ENCODE data around the gene MAP3K10.
A peak's percentile ranks its signal among the peaks of the same experiment; 100 is the strongest.
"Not testable (repeated sequence)": the region's sequence is repeated elsewhere in the genome, so short reads cannot be mapped to it uniquely, and the experiment has no call there.

MAP3K10 gene

DNA sequence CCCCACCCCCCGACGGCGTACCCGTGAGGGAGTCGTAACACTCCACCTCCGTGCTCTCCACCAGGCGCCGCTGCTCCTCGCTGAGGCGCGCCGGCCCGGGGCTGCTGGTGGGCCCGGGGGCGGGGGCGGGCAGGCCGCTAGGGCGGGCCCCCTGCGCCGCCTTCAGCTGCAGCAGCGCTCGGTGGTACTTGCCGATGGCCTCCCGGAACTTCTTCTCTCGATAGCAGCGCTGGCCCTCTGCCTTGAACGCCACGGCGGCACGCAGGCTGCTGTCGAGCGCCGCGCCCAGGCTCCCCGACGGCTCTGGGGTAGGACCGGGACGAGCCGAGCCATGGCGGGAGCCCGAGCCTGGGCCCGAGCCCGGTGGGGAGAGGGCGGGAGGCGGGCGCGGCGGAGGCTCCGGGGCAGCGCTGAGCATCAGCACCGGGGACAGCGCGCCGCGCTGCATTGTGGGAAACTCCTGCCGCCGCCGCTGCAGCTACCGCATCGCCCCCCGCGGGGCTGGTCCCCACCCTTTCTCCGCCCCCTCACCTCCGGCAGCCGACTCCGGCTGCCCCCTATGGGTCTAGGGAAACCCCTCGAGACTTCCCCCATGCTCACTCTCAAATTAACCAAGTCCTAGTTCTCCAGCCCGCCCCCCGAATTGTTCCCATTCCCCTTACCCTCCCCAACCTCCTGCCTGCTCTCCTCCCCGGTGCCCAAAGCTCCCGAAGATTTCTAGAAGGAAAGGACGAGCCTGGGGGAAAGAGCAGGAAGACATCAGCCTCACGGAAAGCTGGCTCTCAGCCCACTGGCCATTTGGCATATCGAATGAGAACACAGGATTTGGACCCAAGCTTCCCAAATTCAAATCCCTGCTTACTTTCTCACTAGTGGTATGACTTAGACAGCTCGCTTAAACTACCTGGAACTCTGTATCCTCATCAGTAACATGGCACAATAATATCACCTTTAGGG is 27.0 kb downstream of the MAP3K10 start, which contains the start of gene TTC9B:
TTC9B (minus strand) TSS at position 451 of the 957 bp plus-strand sequence; CDS start at position 448, 3 bp downstream.
- DNase-seq, result no peak

DNA sequence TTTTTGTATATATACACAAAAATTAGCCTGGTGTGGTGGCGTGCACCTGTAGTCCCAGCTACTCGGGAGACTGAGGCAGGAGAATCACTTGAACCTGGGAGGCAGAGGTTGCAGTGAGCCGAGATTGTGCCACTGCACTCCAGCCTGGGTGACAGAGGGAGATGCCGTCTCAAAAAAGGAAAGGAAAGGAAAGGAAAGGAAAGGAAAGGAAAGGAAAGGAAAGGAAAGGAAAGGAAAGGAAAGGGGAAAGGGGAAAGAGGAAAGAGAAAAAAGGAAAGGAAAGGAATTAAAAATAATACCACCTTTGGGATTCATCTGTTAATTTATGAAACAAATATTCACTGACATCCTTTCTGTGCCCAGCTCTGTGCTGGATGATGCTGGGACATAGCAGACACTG is 27.8 kb downstream of the MAP3K10 start:
- not testable (repeated sequence) for DNase-seq

DNA sequence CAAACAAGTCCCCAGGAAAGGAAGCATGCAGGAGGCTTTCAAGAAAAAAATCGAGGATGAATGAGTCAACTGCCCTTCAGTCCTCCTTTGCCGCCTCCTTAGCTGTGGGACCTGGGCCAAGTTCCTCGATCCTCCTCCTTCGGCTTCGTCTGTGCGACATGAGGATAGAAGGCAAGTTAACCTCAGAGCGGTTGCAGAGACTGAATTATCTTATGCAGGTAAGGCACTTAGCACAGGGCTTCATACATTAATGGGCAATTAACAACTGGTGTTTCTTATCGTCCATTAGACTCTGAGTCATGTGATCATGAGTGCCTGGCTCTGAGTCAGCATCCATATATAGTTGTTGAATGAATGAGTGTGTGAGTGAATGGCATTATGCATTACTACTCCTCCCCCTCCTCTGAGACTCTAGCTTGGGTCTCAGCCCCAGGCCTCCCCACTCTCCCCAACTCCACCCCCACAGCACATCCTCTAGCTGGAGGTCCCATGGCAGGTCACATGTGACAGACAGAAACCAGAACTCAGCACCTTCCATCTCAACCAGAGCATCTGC is 28.6 kb downstream of the MAP3K10 start:
- DNase-seq, result no peak

GRCh38 chr19:40220674-40221073 is 29.4 kb downstream of the MAP3K10 start:
- DNase-seq, result no peak

DNA sequence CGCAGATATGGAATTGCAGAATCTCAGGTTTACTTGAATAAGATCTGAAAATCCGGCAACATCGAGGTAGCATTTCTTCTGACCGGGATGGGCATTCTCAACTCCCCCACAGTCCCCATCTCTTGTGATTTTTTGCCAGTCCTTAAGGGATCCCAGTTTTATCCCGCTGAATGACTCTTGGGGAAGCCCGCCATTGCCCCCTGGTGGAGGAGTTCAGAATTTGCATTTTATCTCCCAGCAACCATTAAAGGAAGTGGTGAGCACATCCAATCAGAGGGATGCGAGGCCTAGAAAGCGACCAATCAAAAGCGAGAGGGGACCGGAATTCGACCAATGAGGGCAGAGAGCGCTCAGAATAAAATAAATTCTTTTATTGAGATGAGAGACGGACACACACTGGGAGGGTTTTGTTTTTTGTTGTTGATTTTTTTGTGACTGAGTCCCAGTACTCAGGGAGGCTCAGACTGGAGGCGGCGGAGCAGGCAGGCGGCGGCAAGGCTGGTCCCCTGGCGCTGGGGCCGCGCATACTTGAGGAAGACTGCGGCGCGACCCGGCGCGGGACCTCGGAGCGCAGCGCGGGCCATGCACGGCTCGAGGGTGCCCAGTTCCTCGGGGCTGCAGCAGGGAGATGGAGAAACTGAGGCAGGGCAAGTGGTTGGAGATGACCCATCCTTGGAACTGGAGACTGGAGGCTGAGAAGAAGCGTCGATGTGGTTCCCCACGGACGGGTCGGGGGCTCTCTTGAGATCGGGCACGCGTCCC is 30.8 kb downstream of the MAP3K10 start:
- peak; percentile 42 for DNase-seq

DNA sequence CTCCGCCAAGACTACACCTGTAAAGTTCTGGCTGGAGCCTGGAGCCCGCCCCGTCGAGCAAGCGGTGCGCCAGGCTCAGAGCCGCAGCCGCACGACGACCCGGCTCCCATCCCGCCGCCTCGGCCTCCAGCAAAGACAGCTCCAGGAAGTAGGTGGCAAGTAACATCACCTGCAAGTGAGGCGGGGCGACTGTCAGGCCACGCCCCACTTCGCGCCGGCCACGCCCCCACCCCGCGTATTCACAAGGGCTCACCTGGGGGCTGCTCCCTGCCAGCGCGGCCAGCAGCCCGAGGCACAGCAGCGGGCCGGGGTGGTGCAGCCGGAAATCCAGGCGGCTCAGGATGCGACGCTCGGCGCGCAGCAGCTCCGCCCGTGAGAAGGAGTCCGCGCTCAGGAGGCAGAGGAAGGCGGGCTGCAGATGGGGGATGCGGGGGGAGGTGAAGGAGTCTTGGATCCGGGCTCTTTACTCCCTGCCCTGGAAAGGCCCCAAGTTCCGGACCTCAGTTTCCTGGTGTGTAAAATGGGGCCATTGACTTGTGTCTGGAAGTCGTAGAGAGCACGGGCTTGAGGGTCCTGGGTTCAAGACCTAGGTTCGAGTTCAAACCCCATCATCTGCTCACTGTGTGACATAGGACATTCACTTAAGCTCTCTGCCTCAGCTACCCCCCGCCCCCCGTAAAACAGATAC is 32.1 kb downstream of the MAP3K10 start:
- DNase-seq, result no peak

GRCh38 chr19:40224342-40225150 is 33.3 kb downstream of the MAP3K10 start:
- DNase-seq, result no peak

GRCh38 chr19:40225440-40226305 is 34.4 kb downstream of the MAP3K10 start:
- no peak for DNase-seq

DNA sequence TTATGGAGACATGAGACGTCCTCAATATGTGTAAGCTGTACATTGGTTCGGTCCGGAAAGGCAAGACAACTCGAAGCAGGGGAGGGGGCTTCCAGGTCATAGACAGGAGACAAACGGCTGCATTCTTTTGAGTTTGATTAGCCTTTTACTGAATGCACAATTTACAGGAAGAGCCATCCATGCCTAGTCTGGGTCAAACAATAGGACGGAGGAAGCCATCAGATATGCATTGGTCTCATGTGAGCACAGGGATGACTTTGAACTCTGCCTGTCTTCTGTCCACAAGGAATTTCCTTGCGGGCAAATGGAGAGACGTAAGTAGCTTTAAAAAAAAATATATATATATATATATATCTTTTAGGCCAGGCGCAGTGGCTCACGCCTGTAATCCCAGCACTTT is 37.1 kb downstream of the MAP3K10 start:
- DNase-seq, result no peak

GRCh38 chr19:40228863-40229262 is 37.6 kb downstream of the MAP3K10 start:
- no peak for DNase-seq

- no peak for DNase-seq
These were observed 38.3 kb downstream of the MAP3K10 start for GRCh38 chr19:40229484-40229883.

DNA sequence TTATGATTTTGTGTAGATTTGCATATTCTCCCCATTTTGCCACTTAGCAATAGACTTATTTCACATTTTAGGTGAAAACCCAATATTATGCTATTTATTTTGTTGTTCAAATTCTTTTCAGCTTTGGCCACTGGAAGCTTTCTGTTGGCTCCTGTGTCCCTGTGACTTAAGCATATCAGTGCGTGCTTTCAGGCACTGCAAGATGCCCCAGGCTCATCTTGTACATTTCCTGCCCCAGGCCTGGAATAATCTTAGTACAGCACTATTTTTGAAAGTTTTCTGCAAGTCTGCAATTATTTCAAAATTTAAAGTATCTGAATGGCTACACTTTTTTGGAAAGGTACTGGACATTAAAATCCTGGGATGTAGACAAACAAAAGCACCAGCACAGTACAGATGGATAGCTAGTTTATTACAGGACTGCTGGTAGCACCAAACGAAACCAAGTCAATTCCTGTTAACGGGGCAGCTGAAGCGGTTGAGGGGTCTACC is 38.7 kb downstream of the MAP3K10 start:
- DNase-seq, result no peak

- no peak for DNase-seq
These were observed 39.8 kb downstream of the MAP3K10 start for GRCh38 chr19:40231057-40231456.

- no peak for DNase-seq
These were observed 40.6 kb downstream of the MAP3K10 start for GRCh38 chr19:40231544-40232424.

DNA sequence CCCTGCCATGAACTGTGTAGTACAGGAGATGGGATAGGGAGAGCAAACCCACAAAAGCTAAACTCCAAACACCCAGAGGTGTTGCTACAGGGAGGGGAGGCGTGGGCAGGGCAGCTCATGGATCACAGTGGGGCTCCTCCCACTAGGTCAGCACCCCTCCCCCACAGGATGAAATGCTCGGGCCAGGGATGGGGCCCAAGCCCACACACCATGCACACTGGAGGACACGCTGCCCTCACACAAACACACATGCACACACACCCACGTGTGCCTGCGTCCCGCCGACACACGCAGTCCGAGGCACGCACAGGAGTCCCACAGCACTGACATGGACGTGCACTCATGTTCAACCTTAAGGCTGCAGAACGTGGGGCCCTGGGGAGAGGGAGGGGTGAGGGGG is 41.3 kb downstream of the MAP3K10 start:
- DNase-seq, result no peak

GRCh38 chr19:40232949-40233810 is 42.0 kb downstream of the MAP3K10 start:
- no peak for DNase-seq

DNA sequence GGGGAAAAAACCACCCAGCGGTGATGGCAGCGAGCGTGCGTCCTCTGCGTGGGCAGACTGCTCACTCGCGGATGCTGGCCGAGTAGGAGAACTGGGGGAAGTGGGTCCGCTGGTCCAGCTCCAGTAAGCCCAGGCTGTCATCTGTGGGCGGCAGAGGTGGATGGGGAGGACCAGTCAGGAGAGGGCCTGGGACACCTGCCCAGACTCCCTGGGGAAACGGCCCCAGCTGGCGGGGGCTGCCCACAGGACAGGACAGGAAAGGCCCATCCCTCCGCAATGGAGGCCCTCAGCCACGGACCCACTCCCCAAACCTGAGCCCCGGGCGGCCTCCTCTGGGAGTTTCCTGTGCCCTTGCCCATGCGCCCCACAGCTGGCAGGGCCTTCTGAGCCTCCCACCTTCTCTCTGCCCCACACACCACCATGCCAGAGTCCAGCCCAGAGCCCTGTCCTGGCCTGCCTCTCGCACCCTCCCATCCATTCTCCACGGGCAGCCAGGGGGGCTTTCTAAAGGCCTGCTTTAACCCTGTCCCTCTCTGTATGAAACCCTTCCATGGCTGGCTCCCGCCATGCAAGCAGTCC is 42.7 kb downstream of the MAP3K10 start:
- DNase-seq, result no peak
